ENCODE measurements around the gene DAB2IP. TPM values are rescaled to one million over a fixed set of nuclear protein-coding genes. Genes with fewer than 3 reads are reported as not detected.

Gene DAB2IP
- polyA plus RNA-seq, 1 donor (not counting 4 experiments of a cell fraction or from before 2014, with no cell fraction given): 28.6 TPM

- Histone ChIP-seq H3K4me2 (ENCODE audit: control insufficient read depth, extremely low read depth, insufficient read depth, low read depth, low read length) (no peak overlapping the region), H3K9me1 (ENCODE audit: control insufficient read depth, extremely low read depth, insufficient read depth, low read length) (no peaks in the 10 kb centered on the region), H3K27me3 (ENCODE audit: control insufficient read depth, extremely low read depth, insufficient read depth, low read length) (no peaks in the 10 kb centered on the region), H3K4me3 (ENCODE audit: control insufficient read depth in 2 of 3, extremely low read depth in 1 of 3, insufficient read depth in 2 of 3, low read depth in 1 of 3, low read length in 3 of 3) (no peak overlapping the region), H3K36me3 (ENCODE audit: control insufficient read depth in 2 of 2, extremely low read depth in 1 of 2, insufficient read depth in 2 of 2, low read length in 2 of 2) (peaks cover 0 to 4% of the 10 kb centered on the region in 2 experiments), H4K20me1 (ENCODE audit: control insufficient read depth, extremely low read depth, insufficient read depth, low read length) (no peaks in the 10 kb centered on the region), H3K27ac (ENCODE audit: control insufficient read depth, insufficient read depth, low read length) (no peak overlapping the region), H3K4me1 (ENCODE audit: control insufficient read depth, extremely low read depth, insufficient read depth, low read length) (no peaks in the 10 kb centered on the region), H3K9me3 (ENCODE audit: control insufficient read depth, low read depth, low read length) (no peaks in the 10 kb centered on the region), H2AFZ (ENCODE audit: control insufficient read depth, low read length) (no peak overlapping the region), H3K9ac (ENCODE audit: control insufficient read depth, extremely low read depth, insufficient read depth, low read length) (no peak overlapping the region), H3K79me2 (ENCODE audit: control insufficient read depth, insufficient read depth, low read length) (no peaks in the 10 kb centered on the region)
- DNase-seq (ENCODE audit: low read depth, low spot score) (no peak), FAIRE-seq (no peak)
- TF ChIP-seq EZH2 (IDR thresholded peaks at IDR 0.05; ENCODE audit: low read length): no peak
- dilution Hi-C loops (cut with MboI; ENCODE audit: extremely low pct_ligation_motif_present, low sequenced_read_pairs): no loop called here
These were observed 172.2 kb downstream of the DAB2IP start for GRCh38 chr9:121823451-121824169.

- H2AFZ ChIP-seq (ENCODE audit: control insufficient read depth, low read length): no peak overlapping the region
- H3K9ac ChIP-seq (ENCODE audit: control insufficient read depth, extremely low read depth, insufficient read depth, low read length): no peak overlapping the region
- no peaks in the 10 kb centered on the region for H3K9me3 ChIP-seq (ENCODE audit: control insufficient read depth, low read depth, low read length)
- H4K20me1 ChIP-seq (ENCODE audit: control insufficient read depth, extremely low read depth, insufficient read depth, low read length): no peaks in the 10 kb centered on the region
- H3K9me1 ChIP-seq (ENCODE audit: control insufficient read depth, extremely low read depth, insufficient read depth, low read length): no peaks in the 10 kb centered on the region
- no peak overlapping the region for H3K27ac ChIP-seq (ENCODE audit: control insufficient read depth, insufficient read depth, low read length)
- H3K79me2 ChIP-seq (ENCODE audit: control insufficient read depth, insufficient read depth, low read length): no peaks in the 10 kb centered on the region
- H3K4me2 ChIP-seq (ENCODE audit: control insufficient read depth, extremely low read depth, insufficient read depth, low read depth, low read length): no peak overlapping the region
- H3K27me3 ChIP-seq (ENCODE audit: control insufficient read depth, extremely low read depth, insufficient read depth, low read length): no peaks in the 10 kb centered on the region
- peaks cover 0 to 4% of the 10 kb centered on the region in 2 experiments for H3K36me3 ChIP-seq (ENCODE audit: control insufficient read depth in 2 of 2, extremely low read depth in 1 of 2, insufficient read depth in 2 of 2, low read length in 2 of 2)
- FAIRE-seq: no peak
- DNase-seq (ENCODE audit: low read depth, low spot score): no peak
- TF ChIP-seq EZH2 (IDR thresholded peaks at IDR 0.05; ENCODE audit: low read length) (no peak), CTCF (optimal IDR thresholded peaks at IDR 0.05 in 1 of 3, IDR thresholded peaks at IDR 0.05 in 1 of 3, conservative IDR thresholded peaks at IDR 0.05 in 1 of 3; ENCODE audit: extremely low read depth in 1 of 3, insufficient read depth in 2 of 3, low read length in 3 of 3) (peak in 1 of 3 experiments; percentile 22)
- H3K4me3 ChIP-seq (ENCODE audit: control insufficient read depth in 2 of 3, extremely low read depth in 1 of 3, insufficient read depth in 2 of 3, low read depth in 1 of 3, low read length in 3 of 3): no peak overlapping the region
- dilution Hi-C loops (cut with MboI; ENCODE audit: extremely low pct_ligation_motif_present, low sequenced_read_pairs): no loop called here
- H3K4me1 ChIP-seq (ENCODE audit: control insufficient read depth, extremely low read depth, insufficient read depth, low read length): no peaks in the 10 kb centered on the region
These were observed 173.2 kb downstream of the DAB2IP start for GRCh38 chr9:121824651-121825030.
